ENCODE data around the gene ARID1B.

The ARID1B gene

DNA sequence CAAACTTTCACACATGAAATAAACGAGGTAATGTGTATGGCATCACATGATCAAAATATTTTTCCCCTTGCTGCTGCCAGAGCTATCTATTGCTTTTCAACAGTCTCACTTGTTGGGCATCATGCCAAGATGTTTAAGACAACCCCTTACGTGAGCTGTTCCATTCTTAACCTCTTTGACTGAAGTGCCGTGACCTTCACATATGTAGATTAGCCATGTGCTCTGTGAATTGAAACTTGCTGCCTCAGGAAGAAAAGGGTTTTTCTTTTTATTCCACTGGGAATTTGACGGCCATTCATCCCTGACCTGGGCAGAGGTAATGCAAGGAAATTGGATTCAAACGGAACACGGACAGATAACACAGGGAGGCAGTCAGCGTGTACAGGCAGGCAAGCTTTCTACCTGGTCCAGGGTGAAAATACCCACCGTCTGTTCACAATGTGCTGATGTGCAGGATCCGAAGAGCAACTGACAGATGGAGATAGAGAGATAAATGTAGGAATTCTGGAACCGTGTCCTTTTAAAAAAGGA lies 14.2 kb downstream of the ARID1B start:
- DNase-seq (ENCODE audit: low read depth) = no peak

DNA sequence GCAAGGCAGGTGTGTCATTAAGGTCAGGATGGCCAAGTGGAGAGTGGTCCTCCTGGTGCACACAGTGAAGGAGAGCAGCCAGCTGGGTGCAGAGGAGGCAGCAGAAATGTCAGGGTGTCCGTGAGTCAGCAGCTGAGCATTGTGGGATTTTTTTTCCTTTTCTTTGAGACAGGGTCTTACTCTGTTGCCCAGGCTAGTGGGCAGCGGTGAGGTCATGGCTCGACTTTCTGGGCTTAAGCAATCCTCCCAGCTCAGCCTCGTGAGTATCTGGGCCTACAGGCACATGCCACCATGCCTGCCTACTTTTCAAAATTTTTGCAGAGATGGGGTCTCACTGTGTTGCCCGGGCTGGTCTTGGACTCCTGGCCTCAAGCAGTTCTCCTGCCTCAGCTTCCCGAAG lies 16.0 kb downstream of the ARID1B start:
- no peak for DNase-seq (ENCODE audit: low read depth)

DNA sequence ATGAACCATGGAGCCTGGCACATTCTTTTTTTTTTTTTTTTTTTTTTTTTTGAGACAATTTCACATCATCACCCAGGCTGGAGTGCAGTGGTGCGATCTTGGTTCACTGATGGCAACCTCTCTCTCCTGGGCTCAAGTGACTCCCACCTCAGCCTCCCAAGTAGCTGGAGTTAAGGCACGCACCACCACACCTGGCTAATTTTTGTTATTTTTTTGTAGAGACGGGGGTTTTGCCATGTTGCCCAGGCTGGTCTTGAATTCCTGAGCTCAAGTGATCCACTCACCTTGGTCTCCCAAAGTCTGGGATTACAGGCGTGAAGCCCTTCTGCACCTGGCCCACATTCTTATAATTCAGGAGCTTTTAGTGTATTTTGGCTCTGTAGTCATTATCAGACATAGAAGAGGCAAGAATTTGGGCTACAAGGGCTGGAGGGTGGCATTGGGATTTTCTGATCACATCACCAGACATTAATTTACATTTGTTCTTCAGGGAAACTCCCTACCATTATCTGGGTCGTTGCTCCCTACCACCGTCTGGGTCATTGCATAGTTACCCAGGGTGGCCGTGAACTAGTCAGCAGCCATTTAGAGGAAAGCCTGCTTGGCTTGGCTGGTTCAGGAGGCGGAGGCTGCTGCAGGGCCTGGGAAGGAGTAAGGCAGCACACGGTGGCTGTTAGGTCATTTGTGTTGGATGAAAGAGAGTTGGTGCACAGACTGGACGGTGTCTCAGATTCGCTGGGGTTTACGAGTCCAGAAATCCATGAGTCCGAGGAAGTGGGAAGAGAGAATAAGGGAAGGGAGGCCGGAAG lies 17.6 kb downstream of the ARID1B start:
- DNase-seq (ENCODE audit: low read depth) = no peak

DNA sequence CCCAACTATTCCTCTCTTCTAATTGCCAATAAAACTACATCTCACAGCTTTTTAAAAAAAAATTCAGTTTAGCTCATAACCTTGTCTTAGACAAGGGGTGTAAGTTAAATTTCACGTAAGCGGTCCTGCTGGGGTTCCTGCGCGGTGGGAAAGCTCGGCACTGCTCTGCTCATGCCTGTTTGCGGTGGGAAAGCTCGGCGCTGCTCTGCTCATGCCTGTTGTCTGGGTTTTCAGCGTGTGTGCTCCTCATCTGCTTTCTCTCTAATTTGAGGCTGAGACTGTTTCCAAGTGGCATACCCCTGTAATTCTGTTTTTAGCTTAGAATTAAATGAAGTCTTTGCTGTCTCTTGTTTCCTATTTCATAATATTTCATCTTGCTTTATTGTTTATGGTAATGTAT lies 18.6 kb downstream of the ARID1B start:
- no peak for DNase-seq (ENCODE audit: low read depth)

DNA sequence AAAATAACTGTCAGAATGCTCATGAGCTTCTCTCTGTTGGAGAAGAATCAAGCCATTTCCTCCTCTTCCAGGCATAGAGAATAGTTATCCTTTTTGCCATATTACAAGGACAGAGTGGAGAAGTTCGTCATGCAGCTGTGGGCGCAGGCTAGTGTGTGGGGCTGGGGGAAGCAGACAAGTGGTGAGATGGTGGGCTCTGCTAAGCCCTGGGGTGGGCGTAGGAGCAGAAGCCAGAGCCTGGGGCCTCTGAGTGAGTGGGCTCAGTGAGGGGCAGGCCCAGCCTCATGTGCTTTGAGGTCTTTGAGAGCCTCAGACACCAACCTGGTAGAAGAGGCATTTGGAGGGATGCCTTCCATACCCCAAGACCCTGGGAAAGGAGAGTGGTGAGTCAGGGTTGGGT lies 19.4 kb downstream of the ARID1B start:
- DNase-seq (ENCODE audit: low read depth) = no peak

DNA sequence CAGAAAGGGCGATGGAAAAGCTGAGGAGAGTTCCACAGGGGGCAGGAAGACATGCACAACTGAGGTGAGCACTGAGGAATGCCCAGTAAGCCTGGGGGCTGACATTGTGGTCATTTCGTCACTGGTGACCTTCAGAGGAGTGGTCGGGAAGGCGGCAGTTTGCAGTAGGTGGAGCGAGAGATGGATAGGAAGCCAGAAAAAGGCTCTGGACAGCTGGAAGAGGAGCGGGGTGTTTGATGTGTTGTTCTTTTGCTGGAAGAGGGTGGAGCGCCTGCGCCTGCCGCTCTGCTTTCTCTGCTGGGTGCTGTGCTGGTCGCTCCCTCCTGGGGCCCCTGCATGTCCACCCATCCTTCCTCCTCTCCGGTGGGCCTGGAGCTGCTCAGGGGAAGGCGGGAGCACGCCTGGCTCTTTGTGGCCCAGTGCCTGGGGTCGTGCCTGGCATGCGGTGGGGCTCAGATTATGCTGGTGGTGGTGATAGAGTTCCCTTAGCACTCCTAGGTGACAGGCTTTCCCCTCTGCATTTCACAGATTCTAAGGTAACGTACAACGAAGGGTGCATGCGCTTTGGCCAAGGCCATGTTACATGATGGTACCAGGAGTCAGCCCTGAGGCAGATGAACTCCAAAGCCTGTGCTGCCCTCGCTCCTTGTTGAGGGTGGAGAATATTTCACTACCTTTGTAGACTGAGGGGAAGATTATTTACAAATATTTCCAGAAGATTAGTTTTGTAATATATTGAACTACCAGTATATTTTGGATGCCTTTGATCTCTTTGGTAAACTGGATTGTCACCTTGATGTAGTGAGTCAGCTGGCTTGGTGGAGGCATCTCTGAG lies 20.9 kb downstream of the ARID1B start:
- no peak for DNase-seq (ENCODE audit: low read depth)

DNA sequence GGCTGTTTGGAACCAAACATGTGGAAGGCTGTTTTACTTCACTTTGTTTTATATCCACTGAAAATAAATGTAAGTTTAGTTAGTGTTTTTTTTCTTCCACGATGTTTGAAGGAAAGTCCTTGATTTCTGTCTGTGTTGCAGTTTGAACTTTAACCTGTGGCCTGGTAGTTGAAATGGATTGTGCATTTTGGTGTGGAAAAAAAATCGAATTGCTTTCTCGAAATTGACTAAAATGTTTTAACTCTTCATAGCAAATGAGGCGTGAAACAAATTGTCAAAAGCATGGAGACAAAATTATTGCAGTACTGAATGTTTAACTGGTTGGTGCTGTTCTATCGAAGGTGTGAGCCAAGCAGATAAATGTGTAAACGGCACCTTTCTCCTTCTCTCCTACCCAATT lies 24.5 kb downstream of the ARID1B start:
- DNase-seq (ENCODE audit: low read depth) = no peak

DNA sequence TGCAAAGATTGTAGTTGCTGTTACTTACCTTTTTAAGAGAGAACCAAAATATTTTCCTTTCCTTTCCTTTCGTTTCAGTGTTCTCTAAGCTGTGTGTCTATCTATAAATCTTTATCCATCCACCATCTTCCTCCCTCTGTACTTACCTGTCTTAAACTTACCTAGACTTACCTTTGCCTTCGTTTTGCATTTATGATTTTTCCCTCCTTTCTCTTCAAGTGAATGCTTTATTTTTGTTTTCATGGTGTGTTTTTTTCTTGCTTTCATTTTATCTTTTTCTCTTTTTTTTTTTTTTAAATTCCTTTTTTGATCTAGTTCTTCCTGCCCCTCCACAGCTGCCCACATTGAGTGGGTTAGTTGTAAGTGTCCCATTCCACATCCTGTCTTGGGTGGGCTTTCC lies 26.2 kb downstream of the ARID1B start:
- no peak for DNase-seq (ENCODE audit: low read depth)

DNA sequence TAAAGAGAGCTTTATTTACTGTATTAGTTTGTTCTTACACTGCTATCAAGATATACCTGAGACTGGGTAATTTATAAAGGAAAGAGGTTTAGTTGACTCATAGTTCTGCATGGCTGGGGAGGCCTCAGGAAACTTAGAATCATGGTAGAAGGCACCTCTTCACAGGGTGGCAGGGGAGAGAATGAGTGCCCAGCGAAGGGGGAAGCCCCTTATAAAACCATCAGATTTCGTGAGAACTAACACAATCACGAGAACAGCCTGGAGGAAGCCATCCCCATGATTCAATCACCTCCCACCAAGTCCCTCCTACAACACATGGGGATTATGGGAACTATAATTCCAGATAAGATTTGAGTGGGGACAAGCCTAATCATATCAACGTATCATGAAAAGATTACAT lies 27.2 kb downstream of the ARID1B start:
- DNase-seq (ENCODE audit: low read depth) = no peak

DNA sequence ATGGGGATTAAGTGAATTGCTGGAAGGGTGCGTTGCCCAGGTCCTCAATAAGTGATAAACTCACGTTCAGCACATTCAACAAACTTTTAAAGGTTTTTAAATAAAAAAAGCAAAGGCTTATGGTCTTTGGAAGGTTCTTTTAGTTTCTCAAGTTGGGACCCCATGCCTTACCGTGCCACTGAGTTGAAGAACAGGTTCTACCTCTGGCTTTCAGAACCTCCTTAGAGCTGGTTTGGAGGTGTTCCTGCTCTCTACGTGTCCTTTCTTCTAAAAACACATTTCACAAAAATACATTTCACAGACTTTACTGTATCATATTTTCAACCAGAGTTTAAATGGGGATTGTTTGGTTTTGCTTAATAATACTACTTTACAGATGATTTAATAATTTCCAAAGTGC lies 29.0 kb downstream of the ARID1B start:
- DNase-seq (ENCODE audit: low read depth) = no peak

DNA sequence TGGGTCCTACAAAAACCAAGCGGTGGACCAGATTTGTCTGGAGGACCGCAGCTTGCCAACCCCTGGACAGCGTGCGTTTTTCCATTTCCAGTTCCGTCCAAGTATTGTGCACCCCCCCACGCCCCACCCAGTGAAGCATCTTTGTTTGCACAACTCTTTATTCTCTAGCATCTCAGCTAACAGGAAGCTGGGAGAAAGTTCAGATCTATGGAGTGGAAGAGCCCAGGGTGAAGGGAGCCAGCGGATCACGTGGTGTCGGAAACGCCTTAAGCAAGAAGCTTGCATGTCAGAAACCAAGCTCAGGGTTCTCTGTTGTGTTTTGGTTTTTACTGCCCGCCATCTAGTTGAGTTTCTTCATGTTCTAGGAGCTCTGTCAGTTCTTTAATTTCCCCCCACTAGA lies 29.9 kb downstream of the ARID1B start:
- no peak for DNase-seq (ENCODE audit: low read depth)

DNA sequence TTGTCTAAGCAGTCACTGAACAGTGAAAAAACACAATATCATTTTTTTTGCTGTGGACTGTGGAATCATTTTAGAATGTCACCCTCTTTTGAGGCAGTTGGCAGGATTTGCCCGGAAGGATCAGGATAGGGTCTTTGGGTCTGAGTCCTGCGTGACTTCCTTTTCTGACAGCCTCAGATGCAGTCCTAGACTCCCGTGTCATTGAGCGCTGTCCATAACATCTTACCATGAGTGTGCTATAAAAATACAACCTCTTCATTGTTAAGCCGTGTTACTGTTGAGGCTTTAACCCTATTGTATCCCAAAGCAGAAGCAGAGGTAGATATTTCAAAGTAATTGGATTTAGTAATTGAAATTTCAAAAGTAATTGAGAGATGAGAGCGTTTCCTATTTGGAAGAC lies 30.6 kb downstream of the ARID1B start:
- DNase-seq (ENCODE audit: low read depth) = no peak

DNA sequence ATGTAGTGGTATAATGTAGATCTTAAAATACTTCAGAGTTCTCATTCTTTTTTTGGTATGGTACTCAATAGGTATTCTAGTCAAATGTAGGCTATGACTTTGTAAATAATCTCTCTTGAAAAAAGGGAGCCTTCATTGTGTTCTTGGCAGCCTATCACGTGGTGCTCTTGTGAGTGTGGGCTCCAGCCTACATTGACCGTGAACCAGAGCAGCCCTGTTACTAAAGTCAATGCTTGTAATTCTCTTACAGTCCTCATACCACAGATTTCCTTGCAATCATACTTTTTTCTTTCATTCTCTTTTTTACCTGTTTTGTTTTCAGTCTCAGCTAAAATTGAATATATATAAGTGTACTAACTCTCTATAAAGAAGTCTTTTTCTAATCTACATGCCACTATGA lies 31.1 kb downstream of the ARID1B start:
- DNase-seq (ENCODE audit: low read depth) = no peak

DNA sequence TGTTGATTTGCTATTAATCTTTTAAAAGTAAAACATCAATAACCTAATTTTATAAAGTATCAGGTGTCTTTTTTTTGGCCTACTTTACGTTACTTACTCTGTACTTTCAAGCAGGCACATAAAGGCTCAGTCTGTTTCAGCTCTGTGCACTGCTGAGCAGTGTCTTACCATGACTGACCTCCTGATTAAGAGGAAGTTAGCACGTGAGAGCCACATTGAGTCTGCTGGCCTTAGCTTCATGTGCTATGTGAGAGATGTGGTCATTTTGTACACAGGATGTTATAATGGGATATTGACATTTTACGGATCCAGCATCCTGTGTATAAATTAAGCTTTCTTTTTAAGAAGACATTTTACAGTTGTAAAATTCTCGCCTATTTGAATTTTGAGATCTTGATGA lies 31.9 kb downstream of the ARID1B start:
- DNase-seq (ENCODE audit: low read depth) = peak; percentile 31

DNA sequence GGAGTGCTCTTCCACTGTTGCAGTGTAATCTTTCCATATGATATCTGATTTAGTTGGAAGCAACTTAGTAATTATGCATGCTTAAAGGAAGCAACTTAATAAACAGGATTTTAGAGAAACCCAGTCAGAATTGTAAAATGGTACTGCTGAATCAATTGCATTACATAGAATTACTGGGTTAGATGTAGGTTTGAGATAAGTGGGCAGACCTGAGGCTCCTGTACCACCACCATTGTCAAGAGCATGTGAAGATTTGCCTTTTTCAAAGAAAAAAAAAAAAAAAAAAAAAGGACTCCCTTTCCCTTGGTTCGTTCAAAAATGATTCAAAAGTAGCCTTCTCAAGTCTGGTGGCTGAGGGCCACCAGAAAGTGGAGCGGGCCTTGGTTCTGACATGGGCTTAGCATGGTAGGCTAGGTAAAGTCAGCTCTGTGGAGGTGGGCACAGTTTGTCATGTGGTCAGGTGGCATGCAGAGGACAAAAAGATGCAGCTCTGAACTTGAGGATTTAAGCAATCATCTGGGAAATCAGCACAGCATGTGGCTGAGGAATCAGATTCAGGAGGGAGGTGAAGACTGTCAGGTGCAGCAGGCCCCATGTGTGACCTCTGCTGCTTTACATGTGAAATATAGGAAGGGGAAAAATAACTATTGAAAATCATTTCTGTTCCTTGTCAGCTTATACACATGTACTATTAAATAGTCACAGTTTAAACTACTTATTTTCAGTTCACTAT lies 32.4 kb downstream of the ARID1B start:
- no peak for DNase-seq (ENCODE audit: low read depth)

DNA sequence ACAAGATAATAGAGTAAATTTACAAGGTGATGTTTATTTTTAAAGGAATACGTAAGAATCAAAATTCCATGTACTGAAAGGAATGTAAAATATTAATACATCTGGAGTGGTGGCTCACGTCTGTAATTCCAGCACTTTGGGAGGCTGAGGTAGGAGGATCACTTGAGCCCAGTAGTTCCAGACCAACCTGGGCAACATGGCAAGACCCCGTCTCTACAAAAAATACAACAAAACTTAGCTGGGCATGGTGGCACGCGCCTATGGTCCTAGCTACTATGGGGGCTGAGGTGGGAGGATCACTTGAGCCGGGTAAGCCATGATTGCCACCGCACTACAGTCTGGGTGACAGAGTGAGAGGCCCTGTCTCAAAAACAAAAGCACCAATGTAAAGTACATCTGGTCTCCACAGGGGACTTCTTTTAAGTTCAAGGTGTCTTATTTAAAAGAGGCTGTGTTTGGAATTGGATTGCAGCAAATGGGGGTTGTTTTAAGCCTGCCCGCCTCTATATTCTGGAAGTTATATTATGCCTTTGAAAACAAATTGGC lies 36.9 kb downstream of the ARID1B start:
- no peak for DNase-seq (ENCODE audit: low read depth)

DNA sequence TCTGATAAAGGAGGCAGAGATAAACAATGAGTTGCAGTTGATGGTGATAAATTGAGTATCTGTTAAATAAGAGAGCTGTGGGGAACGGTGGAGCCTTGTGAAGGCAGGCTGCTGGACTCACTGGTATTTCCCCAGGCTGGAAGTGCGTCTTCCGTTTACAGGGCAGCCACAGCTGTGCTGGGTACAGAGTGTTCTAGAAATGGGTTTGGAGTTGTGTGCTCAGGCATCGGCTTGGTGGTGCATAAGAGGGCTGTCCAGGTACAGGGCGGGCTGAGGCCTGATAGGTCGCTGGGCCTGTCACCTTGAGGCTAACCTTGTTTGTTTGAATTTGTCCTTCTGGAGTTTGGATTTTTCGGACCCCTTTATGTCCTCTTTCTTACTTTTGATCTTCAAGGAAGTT lies 39.3 kb downstream of the ARID1B start:
- DNase-seq (ENCODE audit: low read depth) = no peak

DNA sequence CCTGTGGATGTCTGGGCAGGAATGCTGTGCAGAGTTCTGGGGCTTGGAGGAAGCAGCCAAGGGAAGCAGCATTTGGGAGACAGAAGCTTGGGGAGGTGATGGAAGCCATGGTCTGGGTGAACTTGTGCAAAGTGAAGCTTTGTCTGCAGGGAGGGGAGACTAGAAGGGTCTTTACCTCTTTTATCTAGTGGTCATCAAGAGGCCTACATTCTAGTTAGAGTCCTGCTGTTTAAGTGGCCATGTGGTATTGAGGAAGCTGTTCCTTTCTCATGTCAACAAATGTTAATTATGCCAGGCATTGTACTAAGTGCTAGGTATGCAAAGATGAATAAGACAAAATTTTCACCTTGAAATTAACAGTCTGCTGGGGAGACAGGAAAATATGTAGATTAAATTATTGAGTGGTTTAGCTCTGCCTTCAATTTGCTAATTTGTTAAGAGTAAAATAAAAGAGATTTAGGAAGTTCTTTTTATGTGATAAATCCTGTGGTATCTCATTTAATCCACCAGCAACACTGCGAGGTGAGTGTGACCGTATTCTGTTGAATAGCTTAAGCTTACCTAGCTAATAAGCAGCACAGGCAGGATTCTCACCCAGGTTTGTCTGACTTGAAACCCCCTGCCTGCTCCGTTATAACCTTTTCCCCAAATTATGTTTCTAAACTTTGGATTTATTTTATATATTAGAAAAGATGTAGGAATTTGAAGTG lies 43.1 kb downstream of the ARID1B start:
- no peak for DNase-seq (ENCODE audit: low read depth)

DNA sequence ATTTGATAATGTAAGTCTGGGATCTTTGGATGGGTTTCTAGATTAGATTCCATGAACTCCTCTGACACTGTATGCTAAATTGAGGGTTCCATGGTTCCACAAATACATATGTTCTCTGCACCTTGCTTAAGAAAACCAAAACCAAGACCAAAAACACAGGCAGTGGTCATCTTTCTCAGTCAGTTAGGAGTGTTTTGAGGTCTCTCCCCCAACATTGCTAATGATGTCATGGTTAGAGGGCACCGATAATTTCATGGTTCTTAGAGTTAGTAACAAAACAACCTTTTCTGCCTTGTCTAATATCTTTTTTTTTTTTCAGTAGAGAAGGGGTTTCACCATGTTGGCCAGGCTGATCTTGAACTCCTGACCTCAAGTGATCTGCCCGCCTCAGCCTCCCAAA lies 44.5 kb downstream of the ARID1B start:
- DNase-seq (ENCODE audit: low read depth) = no peak

DNA sequence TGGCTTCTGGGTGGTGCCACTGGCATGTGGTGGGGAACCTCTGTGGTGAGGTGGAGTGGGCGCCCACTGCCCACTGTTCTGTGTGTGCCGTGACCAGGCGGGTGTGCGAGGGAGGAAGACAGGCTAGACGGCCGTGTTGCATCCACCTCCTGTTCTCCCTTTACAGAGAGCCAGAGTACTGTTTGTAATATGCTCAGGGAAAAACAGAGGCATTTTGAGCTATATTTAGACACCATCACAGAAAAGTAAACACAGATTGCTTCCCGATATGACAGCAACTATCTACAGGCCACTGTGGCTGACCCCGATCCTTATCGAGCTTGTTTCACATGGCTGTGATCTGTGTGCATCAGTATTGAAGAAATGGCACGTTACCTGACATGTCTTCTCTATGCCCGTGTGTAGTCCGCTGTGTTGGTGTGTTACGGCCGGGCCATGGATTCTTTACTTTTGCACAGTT lies 45.6 kb downstream of the ARID1B start:
- no peak for DNase-seq (ENCODE audit: low read depth)

DNA sequence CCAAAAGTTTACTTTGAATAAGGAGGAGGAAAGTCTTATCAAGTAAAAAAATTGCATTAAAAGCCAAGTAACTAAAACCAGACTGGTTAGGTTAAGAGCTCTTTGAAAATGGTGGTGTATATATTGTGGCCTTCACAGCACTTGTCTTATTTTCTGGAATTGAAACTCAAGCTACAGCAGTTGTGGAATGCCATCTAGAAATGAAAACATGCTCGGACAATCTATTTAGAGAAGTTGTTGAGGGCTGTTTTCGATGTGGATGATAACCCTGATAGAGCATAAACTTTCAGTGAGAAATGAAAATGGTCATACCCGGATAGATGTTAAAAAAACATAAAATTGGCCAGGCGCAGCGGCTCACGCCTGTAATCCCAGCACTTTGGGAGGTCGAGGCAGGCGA lies 47.0 kb downstream of the ARID1B start:
- no peak for DNase-seq (ENCODE audit: low read depth)

DNA sequence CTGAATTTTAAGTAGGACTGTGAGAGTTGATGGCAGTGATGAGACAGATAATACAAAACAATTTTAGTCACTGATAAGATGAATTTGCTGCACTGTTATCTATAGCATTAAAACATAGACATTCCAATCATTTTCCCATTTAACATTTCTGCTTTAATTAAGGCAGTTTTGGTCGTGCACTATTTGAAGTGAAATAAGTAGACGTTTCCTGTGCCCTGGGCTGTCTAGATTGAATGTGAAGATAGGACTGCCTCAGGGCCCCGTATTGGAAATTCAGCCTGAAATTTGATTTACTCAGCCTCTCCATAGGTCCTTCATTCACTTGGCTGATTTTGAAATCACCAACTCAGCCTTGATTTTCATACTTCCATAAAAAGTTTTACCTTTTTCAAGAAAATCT lies 48.3 kb downstream of the ARID1B start:
- DNase-seq (ENCODE audit: low read depth) = no peak
